ENCODE measurements around the gene RAB1B.

- TF ChIP-seq CTCF (IDR thresholded peaks at IDR 0.05): no peak
- TF ChIP-seq POLR2A (IDR thresholded peaks at IDR 0.05): no peak
These were observed 7.0 kb downstream of the RAB1B start for GRCh38 chr11:66275396-66275795.

Data from breast epithelium (tissue), 3 donors.